Measurements from ENCODE around the gene COX6A1. TPM values are rescaled to one million over a fixed set of nuclear protein-coding genes. Genes with fewer than 3 reads are reported as not detected.

The COX6A1 gene
- total and polyA plus RNA-seq, 2 donors (not counting 3 experiments of a cell fraction or from before 2014, with no cell fraction given), result 299 to 1,327 TPM

DNA sequence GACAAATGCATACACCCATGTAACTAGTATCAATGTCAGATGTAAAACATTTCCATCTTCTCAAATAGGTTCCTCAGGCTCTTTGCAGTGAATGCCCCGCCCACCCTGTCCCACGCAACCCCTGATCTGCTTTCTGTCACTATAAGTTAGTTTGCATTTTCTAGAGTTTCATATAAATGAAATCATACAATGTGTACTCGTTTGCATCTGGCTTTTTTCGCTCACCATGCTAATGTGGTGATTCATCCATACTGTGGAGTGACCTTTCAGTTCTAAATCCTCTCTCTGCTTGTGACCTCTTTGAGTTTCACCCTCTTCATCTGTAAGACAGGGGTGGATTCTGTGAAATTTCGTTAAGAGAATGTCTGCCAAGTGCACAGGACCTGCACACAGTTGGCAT, 38.4 kb upstream of the COX6A1 start:
- Histone ChIP-seq H3K36me3 (ENCODE audit: control insufficient read depth in 2 of 2, extremely low read depth in 1 of 2, insufficient read depth in 2 of 2, low read length in 2 of 2) (no peaks in the 10 kb centered on the region), H2AFZ (ENCODE audit: low read depth, low read length) (no peak overlapping the region), H3K27me3 (ENCODE audit: control insufficient read depth in 2 of 2, insufficient read depth in 2 of 2, low read length in 2 of 2) (peaks cover 4 to 8% of the 10 kb centered on the region in 2 experiments), H3K27ac (ENCODE audit: insufficient read depth, low read depth, low read length) (no peak overlapping the region), H3K9me3 (replicated peaks; ENCODE audit: control insufficient read depth, insufficient read depth, low read length) (no peaks in the 10 kb centered on the region), H3K9ac (replicated peaks; ENCODE audit: extremely low read depth, insufficient read depth, low read length) (no peak overlapping the region), H3K4me1 (ENCODE audit: control insufficient read depth, extremely low read depth, insufficient read depth, low read length) (no peaks in the 10 kb centered on the region), H4K20me1 (replicated peaks; ENCODE audit: control insufficient read depth, extremely low read depth, insufficient read depth, low read length) (no peaks in the 10 kb centered on the region), H3K4me2 (ENCODE audit: insufficient read depth, low read length) (no peak overlapping the region), H3K79me2 (ENCODE audit: control insufficient read depth, insufficient read depth, low read length) (no peaks in the 10 kb centered on the region), H3K9me1 (replicated peaks; ENCODE audit: control insufficient read depth, extremely low read depth, insufficient read depth, low read length) (no peaks in the 10 kb centered on the region), H3K4me3 (replicated peaks in 1 of 3; ENCODE audit: insufficient read depth in 1 of 3, low read depth in 1 of 3, low read length in 3 of 3) (no peak overlapping the region)
- DNase-seq (ENCODE audit: low read depth, low spot score), result no peak
- dilution Hi-C loops (cut with MboI; ENCODE audit: extremely low pct_ligation_motif_present, low sequenced_read_pairs) (no loop called here), intact Hi-C loops (cut with micrococcal nuclease) (no loop called here)
- ChIA-PET POLR2A (no interaction called here), CTCF (interaction anchor here (1.0 kb wide), 1 partner anchor 30 kb away, joined by 3 read pairs; no protein-coding TSS in a partner anchor)
- FAIRE-seq, result no peak
- no TSS peak for BruUV-seq (replicated peaks)
- TF ChIP-seq FOS (IDR thresholded peaks at IDR 0.05; ENCODE audit: borderline replicate concordance, insufficient read depth, low read length) (no peak), JUN (IDR thresholded peaks at IDR 0.05; ENCODE audit: borderline replicate concordance, insufficient read depth, insufficient read length, low read depth) (no peak), MYC (IDR thresholded peaks at IDR 0.05; ENCODE audit: low read depth, low read length) (no peak), EZH2 (IDR thresholded peaks at IDR 0.05; ENCODE audit: borderline replicate concordance, low read depth, low read length, severe bottlenecking) (no peak), GATA2 (IDR thresholded peaks at IDR 0.05; ENCODE audit: insufficient read depth, insufficient read length, low read depth, low read length) (no peak), POLR2AphosphoS5 (IDR thresholded peaks at IDR 0.05; ENCODE audit: insufficient read depth, low read depth, low read length) (no peak), POLR2A (IDR thresholded peaks at IDR 0.05; ENCODE audit: low read depth, low read length) (no peak)
- TF ChIP-seq, protein P1, sequence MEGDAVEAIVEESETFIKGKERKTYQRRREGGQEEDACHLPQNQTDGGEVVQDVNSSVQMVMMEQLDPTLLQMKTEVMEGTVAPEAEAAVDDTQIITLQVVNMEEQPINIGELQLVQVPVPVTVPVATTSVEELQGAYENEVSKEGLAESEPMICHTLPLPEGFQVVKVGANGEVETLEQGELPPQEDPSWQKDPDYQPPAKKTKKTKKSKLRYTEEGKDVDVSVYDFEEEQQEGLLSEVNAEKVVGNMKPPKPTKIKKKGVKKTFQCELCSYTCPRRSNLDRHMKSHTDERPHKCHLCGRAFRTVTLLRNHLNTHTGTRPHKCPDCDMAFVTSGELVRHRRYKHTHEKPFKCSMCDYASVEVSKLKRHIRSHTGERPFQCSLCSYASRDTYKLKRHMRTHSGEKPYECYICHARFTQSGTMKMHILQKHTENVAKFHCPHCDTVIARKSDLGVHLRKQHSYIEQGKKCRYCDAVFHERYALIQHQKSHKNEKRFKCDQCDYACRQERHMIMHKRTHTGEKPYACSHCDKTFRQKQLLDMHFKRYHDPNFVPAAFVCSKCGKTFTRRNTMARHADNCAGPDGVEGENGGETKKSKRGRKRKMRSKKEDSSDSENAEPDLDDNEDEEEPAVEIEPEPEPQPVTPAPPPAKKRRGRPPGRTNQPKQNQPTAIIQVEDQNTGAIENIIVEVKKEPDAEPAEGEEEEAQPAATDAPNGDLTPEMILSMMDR (IDR thresholded peaks at IDR 0.05; ENCODE audit: extremely low read depth in 1 of 2, insufficient read depth in 1 of 2, low read depth in 1 of 2, low read length in 2 of 2), result no peak
- TF ChIP-seq, protein P2, sequence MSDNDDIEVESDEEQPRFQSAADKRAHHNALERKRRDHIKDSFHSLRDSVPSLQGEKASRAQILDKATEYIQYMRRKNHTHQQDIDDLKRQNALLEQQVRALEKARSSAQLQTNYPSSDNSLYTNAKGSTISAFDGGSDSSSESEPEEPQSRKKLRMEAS (IDR thresholded peaks at IDR 0.05; ENCODE audit: insufficient read depth, insufficient read length), result no peak
